Measurements from ENCODE around the gene EZH1.

EZH1 gene

DNA sequence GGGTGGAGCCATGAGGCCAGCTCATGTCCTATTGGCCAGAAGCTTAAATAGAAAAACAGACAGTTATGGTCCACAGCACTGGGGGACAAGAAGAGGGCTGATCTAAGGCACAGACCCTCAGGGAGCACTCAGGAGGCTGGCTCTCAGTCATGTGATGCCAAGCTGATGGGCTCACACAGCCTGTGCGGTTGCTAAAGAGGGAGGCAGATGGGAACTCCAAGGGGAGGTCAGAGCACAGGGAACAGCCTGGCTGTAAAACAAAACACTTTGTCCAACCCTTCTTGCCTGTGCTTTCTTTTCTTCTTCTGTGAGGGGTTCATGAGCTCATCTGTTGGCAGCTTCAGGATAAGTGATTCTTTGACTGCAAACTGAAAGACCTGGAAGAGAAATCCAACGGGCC, 35.3 kb downstream of the EZH1 start:
- no peak for DNase-seq (ENCODE audit: low read depth in 2 of 2)

GRCh38 chr17:42708588-42708987, 36.3 kb downstream of the EZH1 start:
- no peak for DNase-seq (ENCODE audit: low read depth in 2 of 2)

- DNase-seq (ENCODE audit: low read depth in 2 of 2), result peak in 1 of 2 experiments; percentile 41
Measured at GRCh38 chr17:42706732-42707131, 38.1 kb downstream of the EZH1 start.

GRCh38 chr17:42704837-42705494, 39.9 kb downstream of the EZH1 start:
- DNase-seq (ENCODE audit: low read depth in 2 of 2), result peak in 1 of 2 experiments; percentile 46

- no peak for DNase-seq (ENCODE audit: low read depth in 2 of 2)
Measured at GRCh38 chr17:42704490-42704836, 40.4 kb downstream of the EZH1 start.

GRCh38 chr17:42702446-42702845, 42.4 kb downstream of the EZH1 start:
- no peak for DNase-seq (ENCODE audit: low read depth in 2 of 2)

GRCh38 chr17:42700586-42701289, 44.1 kb downstream of the EZH1 start:
- no peak for DNase-seq (ENCODE audit: low read depth in 2 of 2)

GRCh38 chr17:42699415-42699740, 45.5 kb downstream of the EZH1 start:
- DNase-seq (ENCODE audit: low read depth in 2 of 2), result no peak

GRCh38 chr17:42698736-42699414, 46.0 kb downstream of the EZH1 start:
- DNase-seq (ENCODE audit: low read depth in 2 of 2), result no peak

GRCh38 chr17:42697108-42697811, 47.6 kb downstream of the EZH1 start:
- DNase-seq (ENCODE audit: low read depth in 2 of 2), result no peak

GRCh38 chr17:42695500-42695899, 49.3 kb downstream of the EZH1 start:
- no peak for DNase-seq (ENCODE audit: low read depth in 2 of 2)

- DNase-seq (ENCODE audit: low read depth in 2 of 2), result no peak
Measured at GRCh38 chr17:42694524-42694923, 50.3 kb downstream of the EZH1 start.

- no peak for DNase-seq (ENCODE audit: low read depth in 2 of 2)
Measured at GRCh38 chr17:42692489-42692888, 52.4 kb downstream of the EZH1 start.

DNA sequence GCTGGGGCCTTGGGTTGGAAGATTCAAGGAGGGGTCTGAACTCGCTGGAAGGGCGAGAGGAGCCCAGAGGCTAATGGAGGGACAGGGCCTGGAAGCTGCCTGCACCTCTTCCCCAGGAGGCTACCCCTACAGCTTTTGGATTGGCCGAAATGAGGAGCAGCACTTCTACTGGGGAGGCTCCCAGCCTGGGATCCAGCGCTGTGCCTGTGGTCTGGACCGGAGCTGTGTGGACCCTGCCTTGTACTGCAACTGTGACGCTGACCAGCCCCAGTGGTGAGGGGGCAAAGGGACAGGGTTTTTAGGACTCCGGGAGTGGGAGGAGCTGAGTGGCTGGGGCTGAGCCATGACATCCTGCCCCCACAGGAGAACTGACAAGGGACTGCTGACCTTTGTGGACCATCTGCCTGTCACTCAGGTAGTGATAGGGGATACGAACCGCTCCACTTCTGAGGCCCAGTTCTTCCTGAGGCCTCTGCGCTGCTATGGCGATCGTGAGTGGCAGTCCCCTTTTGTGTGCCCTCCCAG, 53.8 kb downstream of the EZH1 start:
- DNase-seq (ENCODE audit: low read depth in 2 of 2), result no peak

DNA sequence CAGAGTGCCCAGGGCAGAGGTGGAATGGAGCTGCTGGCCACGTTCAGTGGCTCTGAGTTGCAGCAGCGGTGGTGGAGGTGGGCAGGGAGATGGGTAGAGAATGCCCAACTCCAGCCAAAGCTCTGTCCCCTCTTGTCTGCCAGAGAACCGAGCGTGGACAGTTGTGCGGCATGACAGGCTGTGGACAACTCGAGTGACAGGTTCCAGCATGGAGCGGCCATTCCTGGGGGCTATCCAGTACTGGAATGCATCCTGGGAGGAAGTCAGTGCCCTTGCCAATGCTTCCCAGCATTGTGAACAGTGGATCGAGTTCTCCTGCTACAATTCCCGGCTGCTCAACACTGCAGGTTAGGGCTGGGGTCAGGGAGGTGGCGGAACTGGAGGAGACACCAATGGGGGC, 54.2 kb downstream of the EZH1 start:
- DNase-seq (ENCODE audit: low read depth in 2 of 2), result no peak

DNA sequence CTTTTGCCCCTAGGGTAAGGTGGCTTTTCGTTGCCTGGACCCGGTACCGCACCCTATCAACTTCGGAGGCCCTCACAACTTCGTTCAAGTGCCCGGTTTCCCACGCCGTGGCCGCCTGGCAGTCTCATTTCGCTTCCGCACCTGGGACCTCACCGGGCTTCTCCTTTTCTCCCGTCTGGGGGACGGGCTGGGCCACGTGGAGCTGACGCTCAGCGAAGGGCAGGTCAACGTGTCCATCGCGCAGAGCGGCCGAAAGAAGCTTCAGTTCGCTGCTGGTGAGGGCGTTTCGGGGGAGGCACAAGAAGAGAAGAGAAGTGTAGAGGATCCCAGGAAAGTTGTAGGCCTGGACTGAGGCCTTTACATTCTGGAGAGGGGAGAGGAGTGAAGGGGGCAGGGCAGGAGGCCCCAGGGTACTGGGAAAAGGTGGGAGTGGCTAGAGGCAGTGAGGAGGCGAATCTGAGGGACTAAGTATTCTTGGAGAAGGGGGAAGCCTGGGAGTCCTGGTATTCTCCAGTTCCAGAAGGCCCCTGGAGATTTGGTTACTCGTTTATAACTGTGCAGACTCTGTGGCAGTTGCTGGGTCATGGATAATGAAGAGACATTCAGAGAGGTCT, 57.0 kb downstream of the EZH1 start:
- no peak for DNase-seq (ENCODE audit: low read depth in 2 of 2)

- DNase-seq (ENCODE audit: low read depth in 2 of 2), result no peak
Measured at GRCh38 chr17:42686520-42687128, 58.2 kb downstream of the EZH1 start.

DNA sequence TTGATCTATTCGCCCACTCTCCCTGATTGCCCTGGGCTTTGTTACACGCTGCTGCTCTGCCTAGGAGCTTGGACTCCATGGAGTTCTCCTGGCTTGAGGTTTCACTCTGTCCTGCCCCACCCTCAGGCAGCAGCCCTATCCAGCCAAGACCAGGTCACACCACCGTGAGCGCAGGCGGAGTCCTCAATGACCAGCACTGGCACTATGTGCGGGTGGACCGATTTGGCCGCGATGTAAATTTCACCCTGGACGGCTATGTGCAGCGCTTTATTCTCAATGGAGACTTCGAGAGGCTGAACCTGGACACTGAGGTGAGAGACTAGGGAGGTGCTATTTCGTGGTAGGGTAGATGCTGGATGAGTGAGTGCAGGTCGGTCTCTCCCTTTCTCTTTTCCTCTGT, 59.0 kb downstream of the EZH1 start:
- no peak for DNase-seq (ENCODE audit: low read depth in 2 of 2)

GRCh38 chr17:42684929-42685556, 59.8 kb downstream of the EZH1 start:
- no peak for DNase-seq (ENCODE audit: low read depth in 2 of 2)

GRCh38 chr17:42683407-42684034, 61.3 kb downstream of the EZH1 start:
- no peak for DNase-seq (ENCODE audit: low read depth in 2 of 2)

Measured in stimulated activated CD4-positive, alpha-beta T cell treated with anti-CD3 and anti-CD28 coated beads, Interleukin-12 subunit alpha, Interleukin-12 subunit beta, amount 100 ng/mL, for 24 hours (primary cell).